Fibroblast of skin of right quadriceps (primary cell): ENCODE results near the gene GH2.
"Not testable (repeated sequence)": the region's sequence is repeated elsewhere in the genome, so short reads cannot be mapped to it uniquely, and the experiment has no call there.

Experiments used
- DNase-seq: peaks from one replicate; pipeline ENCODE4 v3.0.0-alpha.2; 2013

Gene GH2

DNA sequence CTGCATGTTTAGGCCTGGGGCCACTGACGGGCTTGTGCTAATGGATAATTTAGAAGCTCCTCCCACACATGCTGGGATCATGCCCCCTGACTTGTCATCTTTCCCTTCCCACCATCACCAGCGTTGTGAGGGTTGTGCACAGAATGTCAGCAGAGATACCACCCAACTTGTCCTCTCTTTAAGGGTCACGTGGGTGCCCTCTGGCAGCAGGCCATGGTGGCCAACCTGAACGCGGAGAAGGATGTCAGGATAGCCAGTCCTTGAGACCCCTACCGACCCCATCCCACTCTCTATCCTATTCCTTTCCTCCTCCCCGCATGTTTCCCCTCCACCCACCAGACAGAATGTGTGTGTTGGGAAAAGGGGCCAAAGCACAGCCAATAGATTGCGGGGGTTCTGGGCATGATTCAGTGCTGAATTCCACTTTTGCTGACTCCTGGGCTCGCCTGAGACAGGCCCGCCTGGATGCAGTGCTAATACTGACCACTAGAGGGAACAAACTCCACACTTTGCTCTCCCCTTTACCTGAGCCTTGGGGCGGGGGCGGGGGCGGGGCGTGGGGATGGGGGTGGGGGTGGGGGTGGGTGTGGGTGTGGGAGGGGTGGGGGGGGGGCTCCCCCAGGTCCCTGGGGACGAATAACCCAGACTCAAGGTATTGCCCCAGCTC lies at the start of gene GH2:
Gene GH2 (minus strand): TSS at position 10 of the 667 bp plus-strand sequence. CDS start 143 bp downstream, outside the sequence.
- peak; percentile 46 for DNase-seq

GRCh38 chr17:63930951-63931575 lies 49.3 kb upstream of the GH2 start:
- DNase-seq, result no peak

DNA sequence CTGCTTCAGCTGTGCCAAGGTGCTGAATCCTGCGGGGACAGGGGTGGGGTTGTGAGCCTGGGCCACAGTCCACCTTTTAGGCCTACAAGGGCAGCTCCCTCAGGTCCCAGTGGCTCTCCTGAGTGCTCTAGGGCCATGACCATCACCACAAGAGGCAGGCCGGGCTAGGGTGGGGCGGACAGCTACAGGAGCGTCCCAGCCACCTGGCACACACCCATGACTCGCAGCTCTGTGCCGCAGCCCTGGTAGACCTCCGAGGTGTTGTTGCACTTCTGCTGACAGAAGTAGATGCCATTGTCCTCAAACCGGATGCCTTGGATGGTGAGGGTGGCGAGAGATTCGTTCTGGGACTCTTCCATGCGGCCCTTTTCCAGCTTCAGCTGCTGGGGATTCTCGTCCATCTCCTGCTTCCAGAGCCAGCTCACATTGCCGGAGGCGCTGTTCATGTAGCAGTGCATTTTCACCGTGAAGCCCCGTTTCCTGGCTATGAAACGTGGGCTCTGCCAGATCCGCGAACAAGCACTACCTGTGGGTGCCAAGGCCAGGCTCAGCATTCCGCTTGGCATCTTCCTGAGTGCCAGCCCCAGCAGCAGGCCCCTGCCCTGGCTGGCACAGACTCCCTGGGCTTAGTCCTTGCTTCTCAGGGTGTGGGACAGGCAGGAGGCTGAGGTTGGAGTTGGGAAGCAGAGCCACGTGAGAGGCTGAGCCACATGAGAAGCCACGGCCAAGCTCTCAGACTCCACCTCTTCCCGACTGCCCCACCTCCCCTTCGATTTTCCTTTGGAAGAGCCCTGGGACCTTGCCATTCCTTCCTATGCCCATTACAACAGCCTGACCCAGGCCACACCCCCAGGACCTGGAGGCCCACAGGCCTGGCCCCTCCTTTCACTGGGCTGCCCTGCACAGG lies 48.4 kb upstream of the GH2 start:
- DNase-seq, result no peak

- no peak for DNase-seq
Measured at GRCh38 chr17:63928966-63929695, 47.4 kb upstream of the GH2 start.

- DNase-seq, result no peak
Measured at GRCh38 chr17:63928172-63928666, 46.5 kb upstream of the GH2 start.

GRCh38 chr17:63927464-63928171 lies 45.9 kb upstream of the GH2 start:
- no peak for DNase-seq

GRCh38 chr17:63926164-63926563 lies 44.4 kb upstream of the GH2 start:
- DNase-seq, result no peak

DNA sequence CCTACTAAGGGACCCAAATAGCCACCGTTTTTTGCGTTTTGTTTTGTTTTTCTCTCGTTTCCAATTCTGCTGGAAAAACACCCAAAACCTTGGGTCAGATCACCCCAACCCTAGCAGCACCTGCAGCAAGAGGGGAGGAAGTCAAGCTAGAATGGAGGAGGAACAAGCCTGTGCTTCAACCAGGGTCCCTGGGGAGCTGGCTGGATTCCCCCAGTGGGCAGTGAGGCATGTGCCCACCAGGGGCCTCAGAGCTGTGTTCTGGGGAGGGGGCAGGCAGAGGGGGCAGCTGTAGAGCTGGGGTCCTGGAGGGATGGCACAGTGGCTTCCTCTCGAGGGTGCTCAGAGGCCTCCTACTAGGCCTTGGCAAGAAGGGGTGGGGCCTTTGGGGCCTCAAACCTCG lies 43.9 kb upstream of the GH2 start:
- no peak for DNase-seq

DNA sequence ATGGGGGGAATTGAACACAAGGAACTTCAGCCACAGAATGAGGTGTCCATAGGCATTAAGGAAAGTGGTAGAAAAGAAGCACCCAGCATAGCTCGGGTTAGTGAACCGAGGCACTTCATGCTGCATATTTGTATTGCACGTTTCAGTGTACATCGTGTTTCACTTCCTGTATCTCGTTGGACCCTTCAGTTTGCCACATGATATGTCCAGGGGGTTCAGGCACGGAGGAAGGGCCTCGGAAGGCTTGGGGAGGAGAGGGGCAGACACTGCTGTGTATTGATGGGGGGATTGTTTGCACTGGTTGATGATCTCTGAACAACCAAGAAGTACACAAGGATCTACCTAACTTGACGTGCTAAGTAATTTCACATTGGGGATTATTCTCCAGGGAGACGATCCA lies 40.7 kb upstream of the GH2 start:
- DNase-seq, result not testable (repeated sequence)

- DNase-seq, result not testable (repeated sequence)
Measured at GRCh38 chr17:63920779-63921178, 39.0 kb upstream of the GH2 start.

- DNase-seq, result not testable (repeated sequence)
Measured at GRCh38 chr17:63920050-63920449, 38.3 kb upstream of the GH2 start.

DNA sequence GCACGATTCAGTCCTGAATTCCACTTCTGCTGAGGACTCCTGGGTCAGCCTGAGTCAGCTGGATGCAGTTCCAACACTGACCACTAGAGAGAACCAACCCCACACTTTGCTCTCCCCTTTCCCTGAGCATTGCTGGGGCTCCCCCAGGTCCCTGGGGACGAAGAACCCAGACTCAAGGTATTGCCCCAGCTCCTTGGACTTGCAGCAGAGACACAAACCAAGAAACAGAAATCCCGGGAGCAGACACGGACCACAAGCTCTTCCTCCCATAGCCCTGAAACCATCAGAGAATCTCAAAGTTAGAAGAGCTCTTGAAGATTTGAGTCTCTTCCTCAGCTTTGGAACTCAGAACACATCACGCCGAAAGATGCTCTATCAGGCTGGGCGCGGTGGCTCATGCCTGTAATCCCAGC lies 37.6 kb upstream of the GH2 start:
- peak; percentile 56 for DNase-seq

DNA sequence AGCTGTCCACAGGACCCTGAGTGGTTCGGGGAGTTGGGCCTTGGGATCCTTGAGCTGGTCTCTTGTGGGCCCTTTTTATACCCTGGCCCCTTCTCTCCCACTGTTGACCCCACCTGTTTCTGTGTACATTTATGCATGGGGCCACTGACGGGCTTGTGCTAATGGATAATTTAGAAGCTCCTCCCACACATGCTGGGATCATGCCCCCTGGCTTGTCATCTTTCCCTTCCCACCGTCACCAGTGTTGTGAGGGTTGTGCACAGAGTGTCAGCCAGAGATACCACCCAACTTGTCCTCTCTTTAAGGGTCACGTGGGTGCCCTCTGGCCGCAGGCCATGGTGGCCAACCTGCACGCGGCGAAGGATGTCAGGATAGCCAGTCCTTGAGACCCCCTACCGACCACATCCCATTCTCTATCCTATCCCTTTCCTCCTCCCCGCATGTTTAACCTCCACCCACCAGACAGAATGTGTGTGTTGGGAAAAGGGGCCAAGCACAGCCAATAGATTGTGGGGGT lies 37.1 kb upstream of the GH2 start, which contains the start of gene GH1:
Gene GH1 (minus strand): TSS at position 51 of the 517 bp plus-strand sequence. CDS start 63 bp downstream, outside the sequence.
- DNase-seq, result not testable (repeated sequence)

GRCh38 chr17:63918305-63918704 lies 36.6 kb upstream of the GH2 start:
- DNase-seq, result no peak

GRCh38 chr17:63917646-63918045 lies 35.9 kb upstream of the GH2 start:
- DNase-seq, result no peak

- not testable (repeated sequence) for DNase-seq
Measured at GRCh38 chr17:63917206-63917605, 35.5 kb upstream of the GH2 start.

GRCh38 chr17:63916566-63917185 lies 34.9 kb upstream of the GH2 start:
- DNase-seq, result no peak

GRCh38 chr17:63915753-63916152 lies 34.0 kb upstream of the GH2 start:
- not testable (repeated sequence) for DNase-seq

GRCh38 chr17:63914471-63914870 lies 32.7 kb upstream of the GH2 start:
- no peak for DNase-seq

GRCh38 chr17:63911657-63912100 lies 29.9 kb upstream of the GH2 start:
- peak; percentile 16 for DNase-seq

- no peak for DNase-seq
Measured at GRCh38 chr17:63911041-63911635, 29.4 kb upstream of the GH2 start, which contains the start of gene CSHL1. Gene CSHL1 (minus strand): TSS chr17:63911258. CDS start chr17:63911196, 62 bp downstream.
